WTC11 (cell line): ENCODE data around the gene JADE1. TPM values are rescaled to one million over a fixed set of nuclear protein-coding genes. Genes with fewer than 3 reads are reported as not detected.

Source experiments
- ATAC-seq: fragments of 200-7000 bp; cut with Tn5 transposase; 2 replicates; pipeline ENCODE4 v1.10.0; 2021; ENCODE audit warnings: mild to moderate bottlenecking, moderate library complexity
- CTCF ChIA-PET: fragments of 300-600 bp; sonication (Branson Sonifier 250); formaldehyde crosslinking; loops from one replicate; lab custom pipeline; 2021; ENCODE audit warnings: antibody characterized with exemption; lab: Charles Lee
- POLR2A ChIA-PET: fragments of 350-600 bp; sonication (Branson Sonifier 250); formaldehyde crosslinking; loops from one replicate; lab custom pipeline; 2021; ENCODE audit warnings: antibody characterized with exemption; lab: Charles Lee
- DNase-seq: peaks from one replicate; pipeline ENCODE4 v3.0.0; 2021; ENCODE audit warnings: low spot score
- H3K27ac Mint-ChIP-seq: 2 replicates; pipeline ENCODE4 v1.8.0; 2021; ENCODE audit warnings: mixed read lengths
- H3K27me3 Mint-ChIP-seq: 2 replicates; pipeline ENCODE4 v1.8.0; 2021; ENCODE audit warnings: low read depth, mild to moderate bottlenecking, moderate library complexity, mixed read lengths
- H3K36me3 Mint-ChIP-seq: 2 replicates; pipeline ENCODE4 v1.8.0; 2021; ENCODE audit warnings: mixed read lengths
- H3K4me1 Mint-ChIP-seq: 2 replicates; pipeline ENCODE4 v1.8.0; 2022; ENCODE audit warnings: mixed read lengths
- H3K4me3 Mint-ChIP-seq: 2 replicates; pipeline ENCODE4 v1.8.0; 2021; ENCODE audit warnings: mild to moderate bottlenecking, moderate library complexity, mixed read lengths
- H3K9me3 Mint-ChIP-seq: 2 replicates; pipeline ENCODE4 v1.8.0; 2021; ENCODE audit warnings: mixed read lengths
- AFF4 ChIP-seq: sonication (generic); formaldehyde crosslinking; IDR thresholded peaks from 2 replicates; pipeline ENCODE4 v1.8.1; 2023; ENCODE audit warnings: mild to moderate bottlenecking, missing genetic modification reagents, borderline replicate concordance
- ELF4 ChIP-seq: sonication (generic); formaldehyde crosslinking; IDR thresholded peaks from 2 replicates; pipeline ENCODE4 v1.8.1; 2022; ENCODE audit warnings: low read depth, mild to moderate bottlenecking, moderate library complexity, missing genetic modification reagents
- EMX1 ChIP-seq: fragments of 250-450 bp; sonication (Bioruptor Pico); IDR thresholded peaks from 2 replicates; pipeline ENCODE4 v1.8.0; 2021; ENCODE audit warnings: mild to moderate bottlenecking
- ERG ChIP-seq: fragments of 250-450 bp; sonication (Bioruptor Pico); IDR thresholded peaks from 2 replicates; pipeline ENCODE4 v1.8.0; 2021; ENCODE audit warnings: mild to moderate bottlenecking
- HMGA2 ChIP-seq: fragments of 250-450 bp; sonication (Bioruptor Pico); IDR thresholded peaks from 2 replicates; pipeline ENCODE4 v1.4.0; 2021; ENCODE audit warnings: mild to moderate bottlenecking, moderate library complexity
- HMGXB4 ChIP-seq: sonication (generic); formaldehyde crosslinking; IDR thresholded peaks from 2 replicates; pipeline ENCODE4 v1.8.1; 2023; ENCODE audit warnings: mild to moderate bottlenecking, moderate library complexity, missing genetic modification reagents
- MLX ChIP-seq: sonication (generic); formaldehyde crosslinking; IDR thresholded peaks from 2 replicates; pipeline ENCODE4 v1.8.1; 2023; ENCODE audit warnings: mild to moderate bottlenecking, missing genetic modification reagents, moderate library complexity
- MYBL2 ChIP-seq: sonication (generic); formaldehyde crosslinking; IDR thresholded peaks from 2 replicates; pipeline ENCODE4 v1.8.1; 2023; ENCODE audit warnings: mild to moderate bottlenecking, moderate library complexity, missing genetic modification reagents
- NFATC4 ChIP-seq: fragments of 250-450 bp; sonication (Bioruptor Pico); IDR thresholded peaks from 2 replicates; pipeline ENCODE4 v1.9.0; 2021; ENCODE audit warnings: mild to moderate bottlenecking
- OVOL2 ChIP-seq: fragments of 250-450 bp; sonication (Bioruptor Pico); IDR thresholded peaks from 2 replicates; pipeline ENCODE4 v1.9.0; 2021; ENCODE audit warnings: mild to moderate bottlenecking, borderline replicate concordance
- SMAD4 ChIP-seq: sonication (generic); formaldehyde crosslinking; IDR thresholded peaks from 2 replicates; pipeline ENCODE4 v1.8.0; 2022; ENCODE audit warnings: mild to moderate bottlenecking, missing genetic modification reagents
- TEAD1 ChIP-seq: sonication (generic); formaldehyde crosslinking; IDR thresholded peaks from 2 replicates; pipeline ENCODE4 v1.8.0; 2022; ENCODE audit warnings: mild to moderate bottlenecking, missing genetic modification reagents
- TEAD4 ChIP-seq: sonication (generic); formaldehyde crosslinking; IDR thresholded peaks from 2 replicates; pipeline ENCODE4 v1.8.0; 2022; ENCODE audit warnings: mild to moderate bottlenecking, missing genetic modification reagents
- TP53 ChIP-seq: sonication (generic); formaldehyde crosslinking; IDR thresholded peaks from 2 replicates; pipeline ENCODE4 v1.8.1; 2023; ENCODE audit warnings: mild to moderate bottlenecking, missing genetic modification reagents
- ZNF219 ChIP-seq: sonication (generic); formaldehyde crosslinking; IDR thresholded peaks from 2 replicates; pipeline ENCODE4 v1.8.0; 2023; ENCODE audit warnings: missing genetic modification reagents, mild to moderate bottlenecking, borderline replicate concordance
- ZNF263 ChIP-seq: sonication (generic); formaldehyde crosslinking; IDR thresholded peaks from 2 replicates; pipeline ENCODE4 v1.8.1; 2022; ENCODE audit warnings: low read depth, mild to moderate bottlenecking, moderate library complexity, missing genetic modification reagents
- ZNF317 ChIP-seq: sonication (generic); formaldehyde crosslinking; IDR thresholded peaks from 2 replicates; pipeline ENCODE4 v1.8.1; 2023; ENCODE audit warnings: low read depth, mild to moderate bottlenecking, moderate library complexity, missing genetic modification reagents, borderline replicate concordance
- ZNF423 ChIP-seq: fragments of 250-450 bp; sonication (Bioruptor Pico); IDR thresholded peaks from 2 replicates; pipeline ENCODE4 v2.1.2; 2022; ENCODE audit warnings: mild to moderate bottlenecking, moderate library complexity
- total RNA-seq: library from RNA; stranded (reverse); gene quantifications from 3 replicates; pipeline ENCODE4 v1.2.3, GENCODE V29; 2021
- TF ChIP-seq, protein P1 (sequence below): fragments of 250-450 bp; sonication (Bioruptor Pico); IDR thresholded peaks from 2 replicates; pipeline ENCODE4 v1.9.0; 2021; ENCODE audit warnings: moderate library complexity, mild to moderate bottlenecking, inconsistent platforms, borderline replicate concordance
- TF ChIP-seq, protein P2 (sequence below): sonication (generic); formaldehyde crosslinking; IDR thresholded peaks from 2 replicates; pipeline ENCODE4 v1.8.1; 2022; ENCODE audit warnings: mild to moderate bottlenecking, moderate library complexity, missing genetic modification reagents
- TF ChIP-seq, protein P3 (sequence below): sonication (generic); formaldehyde crosslinking; IDR thresholded peaks from 2 replicates; pipeline ENCODE4 v1.8.0; 2022; ENCODE audit warnings: mild to moderate bottlenecking, missing genetic modification reagents
- TF ChIP-seq, protein P4 (sequence below): fragments of 250-450 bp; sonication (Bioruptor Pico); IDR thresholded peaks from 2 replicates; pipeline ENCODE4 v1.9.0; 2021; ENCODE audit warnings: mild to moderate bottlenecking

JADE1 gene
- total RNA-seq, 1 experiment from 2014 or later: 132 TPM

DNA sequence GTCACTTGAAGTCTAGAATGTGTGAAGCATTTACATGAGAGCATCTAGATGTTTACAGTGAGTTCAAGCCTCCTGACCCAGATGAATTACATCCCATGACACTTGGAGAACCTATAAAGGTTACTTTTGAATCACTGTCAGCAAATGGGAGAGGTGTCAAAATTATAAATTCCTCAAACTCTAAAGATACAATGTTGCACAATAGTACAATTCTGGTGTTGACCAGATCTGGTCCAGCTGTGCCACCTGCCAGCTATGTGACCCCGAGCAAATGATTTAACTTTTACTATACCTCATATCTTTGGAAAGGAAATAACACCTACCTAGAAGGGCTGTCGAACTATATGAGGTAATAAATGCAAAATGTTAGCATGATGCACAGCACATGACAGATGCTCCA, 69.8 kb downstream of the JADE1 start:
- Mint-ChIP-seq H3K9me3 (no peaks in the 10 kb centered on the region), H3K27me3 (no peaks in the 10 kb centered on the region), H3K27ac (no peak overlapping the region), H3K4me1 (peaks cover 11% of the 10 kb centered on the region), H3K4me3 (no peak overlapping the region), H3K36me3 (no peaks in the 10 kb centered on the region)
- POLR2A ChIA-PET: no interaction called here
- DNase-seq (no peak), ATAC-seq (no peak)
- CTCF ChIA-PET: interaction anchor here (1.3 kb wide), 1 partner anchor 16 kb away, joined by 5 read pairs; no protein-coding TSS in a partner anchor
- TF ChIP-seq NFATC4 (CRISPR knock-in tag) (no peak), ZNF263 (CRISPR knock-in tag) (no peak)

DNA sequence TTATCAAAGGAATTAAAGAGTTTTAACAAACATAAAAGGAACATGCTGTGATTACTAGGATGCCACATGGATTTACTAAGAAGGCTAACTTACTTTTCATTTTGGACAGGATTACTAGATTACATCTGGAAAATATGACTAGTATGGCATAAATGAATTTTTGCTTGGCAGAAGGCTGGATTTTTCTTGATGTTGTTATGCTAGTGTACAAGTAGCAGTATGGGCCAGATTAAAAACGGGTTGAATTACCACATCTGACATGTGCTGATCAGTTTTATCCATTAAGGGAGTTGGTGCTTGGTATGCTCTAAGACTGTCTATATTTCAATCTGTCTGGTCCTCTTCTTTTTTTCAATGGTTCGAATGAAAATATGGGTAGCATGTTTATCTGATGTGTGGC, 70.5 kb downstream of the JADE1 start:
- ChIA-PET CTCF (no interaction called here), POLR2A (no interaction called here)
- Mint-ChIP-seq H3K4me3 (no peak overlapping the region), H3K36me3 (no peaks in the 10 kb centered on the region), H3K27me3 (no peaks in the 10 kb centered on the region), H3K4me1 (peaks cover 10% of the 10 kb centered on the region), H3K27ac (no peak overlapping the region), H3K9me3 (no peaks in the 10 kb centered on the region)
- ATAC-seq (no peak), DNase-seq (no peak)
- no peak for TF ChIP-seq AFF4
- TF ChIP-seq ZNF219 (CRISPR knock-in tag): no peak
- TF ChIP-seq EMX1 (CRISPR knock-in tag): no peak
- TF ChIP-seq HMGXB4 (CRISPR knock-in tag): no peak
- TF ChIP-seq, protein P1, sequence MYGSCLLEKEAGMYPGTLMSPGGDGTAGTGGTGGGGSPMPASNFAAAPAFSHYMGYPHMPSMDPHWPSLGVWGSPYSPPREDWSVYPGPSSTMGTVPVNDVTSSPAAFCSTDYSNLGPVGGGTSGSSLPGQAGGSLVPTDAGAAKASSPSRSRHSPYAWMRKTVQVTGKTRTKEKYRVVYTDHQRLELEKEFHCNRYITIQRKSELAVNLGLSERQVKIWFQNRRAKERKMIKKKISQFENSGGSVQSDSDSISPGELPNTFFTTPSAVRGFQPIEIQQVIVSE (CRISPR knock-in tag): no peak
- TF ChIP-seq ERG: no peak
- no peak for TF ChIP-seq TEAD4 (CRISPR knock-in tag)
- TF ChIP-seq MLX (CRISPR knock-in tag): no peak
- TF ChIP-seq HMGA2: no peak
- no peak for TF ChIP-seq MYBL2
- no peak for TF ChIP-seq TP53 (CRISPR knock-in tag)
- TF ChIP-seq, protein P2, sequence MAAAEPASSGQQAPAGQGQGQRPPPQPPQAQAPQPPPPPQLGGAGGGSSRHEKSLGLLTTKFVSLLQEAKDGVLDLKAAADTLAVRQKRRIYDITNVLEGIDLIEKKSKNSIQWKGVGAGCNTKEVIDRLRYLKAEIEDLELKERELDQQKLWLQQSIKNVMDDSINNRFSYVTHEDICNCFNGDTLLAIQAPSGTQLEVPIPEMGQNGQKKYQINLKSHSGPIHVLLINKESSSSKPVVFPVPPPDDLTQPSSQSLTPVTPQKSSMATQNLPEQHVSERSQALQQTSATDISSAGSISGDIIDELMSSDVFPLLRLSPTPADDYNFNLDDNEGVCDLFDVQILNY (CRISPR knock-in tag): no peak
- no peak for TF ChIP-seq SMAD4 (CRISPR knock-in tag)
- no peak for TF ChIP-seq ZNF423 (CRISPR knock-in tag)
- no peak for TF ChIP-seq ZNF317 (CRISPR knock-in tag)
- TF ChIP-seq, protein P3, sequence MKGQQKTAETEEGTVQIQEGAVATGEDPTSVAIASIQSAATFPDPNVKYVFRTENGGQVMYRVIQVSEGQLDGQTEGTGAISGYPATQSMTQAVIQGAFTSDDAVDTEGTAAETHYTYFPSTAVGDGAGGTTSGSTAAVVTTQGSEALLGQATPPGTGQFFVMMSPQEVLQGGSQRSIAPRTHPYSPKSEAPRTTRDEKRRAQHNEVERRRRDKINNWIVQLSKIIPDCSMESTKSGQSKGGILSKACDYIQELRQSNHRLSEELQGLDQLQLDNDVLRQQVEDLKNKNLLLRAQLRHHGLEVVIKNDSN: no peak
- TF ChIP-seq TEAD1 (CRISPR knock-in tag): no peak
- TF ChIP-seq, protein P4, sequence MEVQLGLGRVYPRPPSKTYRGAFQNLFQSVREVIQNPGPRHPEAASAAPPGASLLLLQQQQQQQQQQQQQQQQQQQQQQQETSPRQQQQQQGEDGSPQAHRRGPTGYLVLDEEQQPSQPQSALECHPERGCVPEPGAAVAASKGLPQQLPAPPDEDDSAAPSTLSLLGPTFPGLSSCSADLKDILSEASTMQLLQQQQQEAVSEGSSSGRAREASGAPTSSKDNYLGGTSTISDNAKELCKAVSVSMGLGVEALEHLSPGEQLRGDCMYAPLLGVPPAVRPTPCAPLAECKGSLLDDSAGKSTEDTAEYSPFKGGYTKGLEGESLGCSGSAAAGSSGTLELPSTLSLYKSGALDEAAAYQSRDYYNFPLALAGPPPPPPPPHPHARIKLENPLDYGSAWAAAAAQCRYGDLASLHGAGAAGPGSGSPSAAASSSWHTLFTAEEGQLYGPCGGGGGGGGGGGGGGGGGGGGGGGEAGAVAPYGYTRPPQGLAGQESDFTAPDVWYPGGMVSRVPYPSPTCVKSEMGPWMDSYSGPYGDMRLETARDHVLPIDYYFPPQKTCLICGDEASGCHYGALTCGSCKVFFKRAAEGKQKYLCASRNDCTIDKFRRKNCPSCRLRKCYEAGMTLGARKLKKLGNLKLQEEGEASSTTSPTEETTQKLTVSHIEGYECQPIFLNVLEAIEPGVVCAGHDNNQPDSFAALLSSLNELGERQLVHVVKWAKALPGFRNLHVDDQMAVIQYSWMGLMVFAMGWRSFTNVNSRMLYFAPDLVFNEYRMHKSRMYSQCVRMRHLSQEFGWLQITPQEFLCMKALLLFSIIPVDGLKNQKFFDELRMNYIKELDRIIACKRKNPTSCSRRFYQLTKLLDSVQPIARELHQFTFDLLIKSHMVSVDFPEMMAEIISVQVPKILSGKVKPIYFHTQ (CRISPR knock-in tag): no peak
- no peak for TF ChIP-seq ELF4 (CRISPR knock-in tag)
- TF ChIP-seq OVOL2 (CRISPR knock-in tag): no peak
